Gastroesophageal sphincter (tissue), 3 donors: ENCODE measurements around the gene ANKRD45.
"Not testable (repeated sequence)": the region's sequence is repeated elsewhere in the genome, so short reads cannot be mapped to it uniquely, and the experiment has no call there.

Experiments used
- POLR2A ChIP-seq, 2 donors: fragments of 450-650 bp; IDR thresholded peaks; one replicate each; pipeline ENCODE4 v1.6.1; 2017; ENCODE audit warnings: antibody characterized with exemption in 2 of 2, mild to moderate bottlenecking in 2 of 2, moderate library complexity in 1 of 2
- POLR2AphosphoS5 ChIP-seq: sonication (generic); formaldehyde crosslinking; IDR thresholded peaks from one replicate; pipeline ENCODE4 v1.6.1; 2017; ENCODE audit warnings: antibody characterized with exemption
- TF ChIP-seq, protein P1 (sequence below), 4 experiments: fragments of 200-600 bp in 2 of 4; fragments of 450-650 bp in 2 of 4; sonication (generic) in 1 of 4; IDR thresholded peaks; one replicate each; pipeline ENCODE4 v1.5.1; 2017 to 2019; ENCODE audit warnings: antibody characterized with exemption in 4 of 4, mild to moderate bottlenecking in 2 of 4, moderate library complexity in 2 of 4

DNA sequence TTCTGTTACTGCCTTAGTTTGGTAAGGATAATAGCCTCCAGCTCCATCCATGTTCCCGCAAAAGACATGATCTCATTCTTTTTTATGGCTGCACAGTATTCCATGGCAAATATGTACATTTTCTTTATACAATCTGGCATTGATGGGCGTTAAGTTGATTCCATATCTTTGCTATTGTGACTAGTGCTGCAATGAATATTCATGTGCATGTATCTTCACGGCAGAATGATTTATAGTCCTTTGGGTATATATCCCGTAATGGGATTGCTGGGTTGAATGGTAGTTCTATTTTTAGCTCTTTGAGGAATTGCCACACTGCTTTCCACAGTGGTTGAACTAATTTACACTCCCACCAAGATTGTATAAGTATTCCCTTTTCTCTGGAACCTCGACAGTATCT is 78.5 kb downstream of the ANKRD45 start:
- TF ChIP-seq, protein P1, sequence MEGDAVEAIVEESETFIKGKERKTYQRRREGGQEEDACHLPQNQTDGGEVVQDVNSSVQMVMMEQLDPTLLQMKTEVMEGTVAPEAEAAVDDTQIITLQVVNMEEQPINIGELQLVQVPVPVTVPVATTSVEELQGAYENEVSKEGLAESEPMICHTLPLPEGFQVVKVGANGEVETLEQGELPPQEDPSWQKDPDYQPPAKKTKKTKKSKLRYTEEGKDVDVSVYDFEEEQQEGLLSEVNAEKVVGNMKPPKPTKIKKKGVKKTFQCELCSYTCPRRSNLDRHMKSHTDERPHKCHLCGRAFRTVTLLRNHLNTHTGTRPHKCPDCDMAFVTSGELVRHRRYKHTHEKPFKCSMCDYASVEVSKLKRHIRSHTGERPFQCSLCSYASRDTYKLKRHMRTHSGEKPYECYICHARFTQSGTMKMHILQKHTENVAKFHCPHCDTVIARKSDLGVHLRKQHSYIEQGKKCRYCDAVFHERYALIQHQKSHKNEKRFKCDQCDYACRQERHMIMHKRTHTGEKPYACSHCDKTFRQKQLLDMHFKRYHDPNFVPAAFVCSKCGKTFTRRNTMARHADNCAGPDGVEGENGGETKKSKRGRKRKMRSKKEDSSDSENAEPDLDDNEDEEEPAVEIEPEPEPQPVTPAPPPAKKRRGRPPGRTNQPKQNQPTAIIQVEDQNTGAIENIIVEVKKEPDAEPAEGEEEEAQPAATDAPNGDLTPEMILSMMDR (IDR thresholded peaks at IDR 0.05): not testable (repeated sequence)
- not testable (repeated sequence) for TF ChIP-seq POLR2A (IDR thresholded peaks at IDR 0.05); POLR2AphosphoS5
